Measurements from ENCODE around the gene CACNA1B. TPM values are rescaled to one million over a fixed set of nuclear protein-coding genes. Genes with fewer than 3 reads are reported as not detected.

CACNA1B gene
- polyA plus RNA-seq, 1 donor from 2014 or later: not detected

DNA sequence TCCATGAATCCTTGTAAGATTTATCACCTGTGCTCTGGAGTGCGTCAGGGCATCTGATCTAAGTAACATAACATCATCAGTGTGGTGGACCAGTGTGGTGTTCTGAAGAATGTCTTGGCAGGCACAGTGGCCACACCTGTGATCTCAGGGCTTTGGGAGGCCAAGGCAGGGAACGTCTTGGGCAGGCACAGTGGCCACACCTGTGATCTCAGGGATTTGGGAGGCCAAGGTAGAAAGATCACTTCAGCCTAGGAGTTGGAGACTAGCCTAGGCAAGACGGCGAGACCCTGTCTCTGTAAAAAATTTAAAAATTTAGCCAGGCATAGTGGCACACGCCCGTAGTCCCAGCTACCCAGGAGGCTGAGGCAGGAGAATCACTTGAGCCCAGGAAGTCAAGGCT lies 185.5 kb downstream of the CACNA1B start:
- peaks cover 0 to 3% (median 0%) of the 10 kb centered on the region in 3 donors for H3K4me1 Mint-ChIP-seq
- H3K27me3 Mint-ChIP-seq: peaks cover 13% of the 10 kb centered on the region
- no peaks in the 10 kb centered on the region for H3K36me3 Mint-ChIP-seq
- no peaks in the 10 kb centered on the region for H3K9me3 Mint-ChIP-seq
- no peak overlapping the region for H3K4me3 Mint-ChIP-seq
- no peak overlapping the region for H3K27ac Mint-ChIP-seq

DNA sequence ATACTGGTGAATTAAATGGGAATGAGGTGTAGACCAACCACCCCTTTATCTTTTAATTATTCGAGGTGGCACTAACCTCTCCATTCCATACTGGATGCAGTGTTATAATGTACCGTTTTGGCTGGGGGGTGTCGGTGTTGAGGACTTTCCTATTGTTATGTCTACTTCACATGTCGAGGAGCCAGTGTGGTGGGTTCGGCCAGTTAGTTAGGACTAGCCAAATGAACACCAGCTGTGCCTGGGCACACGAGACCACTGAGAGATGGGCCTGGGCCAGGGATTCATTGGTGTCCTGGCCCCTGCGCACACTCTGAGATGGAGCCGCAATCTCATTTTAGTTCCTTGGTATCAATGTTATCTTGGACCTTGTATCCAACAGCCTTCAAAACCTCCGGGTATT lies 186.2 kb downstream of the CACNA1B start:
- Mint-ChIP-seq H3K27me3 (peaks cover 13% of the 10 kb centered on the region), H3K4me3 (no peak overlapping the region), H3K36me3 (no peaks in the 10 kb centered on the region), H3K27ac (no peak overlapping the region), H3K4me1 (peaks cover 0 to 3% (median 0%) of the 10 kb centered on the region in 3 donors), H3K9me3 (no peaks in the 10 kb centered on the region)

DNA sequence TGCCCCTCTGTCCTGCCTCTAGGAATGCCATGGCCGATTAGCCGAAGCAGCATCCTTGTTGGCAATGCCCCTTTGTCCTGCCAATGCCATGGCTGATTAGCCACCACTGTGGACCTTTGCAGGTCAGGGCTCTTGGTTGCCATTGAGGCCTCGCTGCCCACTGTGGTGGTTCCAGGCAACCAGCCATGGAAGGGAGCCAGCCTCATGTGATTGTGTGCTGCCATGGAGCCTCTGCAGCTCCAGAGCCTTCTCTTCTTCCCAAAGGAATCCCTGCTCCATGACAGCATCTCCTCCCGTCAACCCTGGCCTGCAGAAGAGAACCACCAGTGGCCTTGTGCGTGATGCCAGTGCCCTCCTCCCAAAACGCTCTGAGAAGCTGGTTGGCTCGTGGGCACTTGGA lies 187.0 kb downstream of the CACNA1B start:
- Mint-ChIP-seq H3K27ac (no peak overlapping the region), H3K9me3 (no peaks in the 10 kb centered on the region), H3K4me3 (no peak overlapping the region), H3K36me3 (no peaks in the 10 kb centered on the region), H3K4me1 (peaks cover 0 to 3% (median 2%) of the 10 kb centered on the region in 3 donors), H3K27me3 (peaks cover 13% of the 10 kb centered on the region)

DNA sequence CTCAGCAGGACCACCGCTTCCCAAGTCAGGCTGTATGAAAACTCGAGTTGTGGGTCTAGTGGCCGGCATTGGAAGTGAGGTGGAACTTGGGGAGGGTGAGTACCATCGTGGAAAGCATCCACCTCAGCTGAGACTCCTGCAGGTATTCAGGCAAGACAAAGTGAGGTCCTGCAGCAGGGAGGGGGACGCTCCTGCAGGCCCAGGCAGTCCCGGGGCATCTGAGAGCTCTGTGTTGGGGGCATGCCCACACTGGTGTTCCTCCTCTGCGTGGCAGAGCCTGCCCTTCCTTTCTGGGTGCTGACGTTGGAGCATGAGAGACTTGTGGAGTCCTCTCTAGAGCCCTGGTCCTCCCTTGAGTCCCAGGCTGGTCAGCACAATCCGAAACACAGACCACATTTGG lies 187.7 kb downstream of the CACNA1B start:
- H3K4me1 Mint-ChIP-seq: peaks cover 0 to 3% (median 2%) of the 10 kb centered on the region in 3 donors
- peak overlapping the region in 1 of 4 donors; percentile 31 for H3K4me3 Mint-ChIP-seq
- peaks cover 13% of the 10 kb centered on the region for H3K27me3 Mint-ChIP-seq
- H3K36me3 Mint-ChIP-seq: no peaks in the 10 kb centered on the region
- no peaks in the 10 kb centered on the region for H3K9me3 Mint-ChIP-seq
- no peak overlapping the region for H3K27ac Mint-ChIP-seq

DNA sequence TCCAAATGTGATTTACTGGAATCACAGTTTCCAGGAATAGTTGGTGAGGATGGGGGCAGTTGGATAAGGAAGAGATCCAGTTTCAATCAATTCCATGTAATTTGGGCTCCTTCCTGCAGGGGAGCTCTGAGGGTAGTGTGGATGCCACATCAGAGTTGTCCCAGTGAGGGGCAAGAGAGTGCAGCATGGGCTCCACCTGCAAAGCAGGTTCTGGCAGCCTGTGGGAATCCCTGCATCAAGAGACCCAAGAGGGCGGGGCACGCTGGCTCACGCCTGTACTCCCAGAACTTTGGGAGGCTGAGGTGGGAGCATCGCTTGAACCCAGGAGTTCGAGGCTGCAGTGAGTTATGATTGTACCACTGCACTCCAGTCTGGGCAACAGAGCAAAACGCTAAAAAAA lies 188.5 kb downstream of the CACNA1B start:
- H3K9me3 Mint-ChIP-seq: no peaks in the 10 kb centered on the region
- no peaks in the 10 kb centered on the region for H3K36me3 Mint-ChIP-seq
- H3K27ac Mint-ChIP-seq: no peak overlapping the region
- peaks cover 13% of the 10 kb centered on the region for H3K27me3 Mint-ChIP-seq
- peaks cover 0 to 3% (median 2%) of the 10 kb centered on the region in 3 donors for H3K4me1 Mint-ChIP-seq
- no peak overlapping the region for H3K4me3 Mint-ChIP-seq

DNA sequence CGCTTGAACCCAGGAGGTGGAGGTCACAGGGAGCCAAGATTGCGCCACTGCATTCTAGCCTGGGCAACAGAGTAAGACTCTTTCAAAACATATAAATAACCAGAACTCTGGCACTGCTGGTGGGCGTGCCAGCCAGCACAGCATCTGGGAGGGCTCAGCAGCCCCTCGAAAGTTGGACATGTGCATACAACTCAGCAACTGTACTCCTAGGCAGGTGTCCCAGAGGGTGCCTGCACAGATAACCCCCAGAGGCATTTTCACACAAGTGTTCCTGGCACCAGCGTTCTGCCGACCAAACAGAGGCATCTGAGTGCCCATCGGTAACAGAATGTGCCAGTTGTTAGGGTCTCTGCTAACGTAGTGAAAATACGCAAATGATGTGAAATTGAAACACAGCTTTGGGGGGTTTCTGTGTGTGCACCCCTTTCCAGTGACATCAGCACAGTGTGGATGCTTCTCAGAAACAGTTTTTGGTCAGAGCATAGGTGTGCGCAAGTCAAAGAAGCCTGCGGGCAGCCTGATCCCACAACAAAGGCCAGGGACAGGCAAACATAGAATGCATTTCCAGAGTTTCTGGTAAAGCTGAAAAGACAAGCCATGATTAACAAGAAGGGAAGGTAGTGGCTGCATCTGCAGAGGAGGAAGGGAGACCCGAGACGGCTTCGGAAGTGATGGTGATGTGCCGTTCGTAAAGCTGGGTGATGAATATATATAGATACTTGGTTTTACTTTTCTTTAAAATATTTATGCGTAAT lies 190.2 kb downstream of the CACNA1B start:
- no peaks in the 10 kb centered on the region for H3K36me3 Mint-ChIP-seq
- no peaks in the 10 kb centered on the region for H3K9me3 Mint-ChIP-seq
- H3K27ac Mint-ChIP-seq: no peak overlapping the region
- H3K4me1 Mint-ChIP-seq: peaks cover 0 to 3% (median 2%) of the 10 kb centered on the region in 3 donors
- H3K4me3 Mint-ChIP-seq: no peak overlapping the region
- peaks cover 10% of the 10 kb centered on the region for H3K27me3 Mint-ChIP-seq

DNA sequence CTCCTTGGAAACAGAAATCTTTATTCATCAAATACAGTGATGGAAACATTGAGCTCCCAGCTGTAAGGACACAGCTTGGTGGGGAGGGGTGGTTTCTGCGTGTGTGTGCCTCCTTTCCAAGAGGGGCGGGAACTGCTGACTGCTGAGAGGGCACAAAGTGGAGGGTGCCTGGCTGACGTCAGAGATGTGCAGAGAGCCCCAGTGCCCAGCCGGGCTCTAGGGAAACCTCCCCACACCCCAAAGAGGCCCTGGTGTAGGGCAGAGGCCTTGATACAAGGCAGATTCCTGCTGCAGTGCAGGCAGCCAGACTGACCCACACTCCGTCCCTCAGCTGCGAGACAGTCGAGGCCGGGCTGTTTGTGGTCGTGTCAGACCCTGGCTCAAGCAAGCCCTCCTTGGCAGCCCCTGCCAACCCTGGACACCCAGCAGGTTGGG lies 191.0 kb downstream of the CACNA1B start:
- Mint-ChIP-seq H3K36me3 (no peaks in the 10 kb centered on the region), H3K27ac (no peak overlapping the region), H3K27me3 (peaks cover 10% of the 10 kb centered on the region), H3K4me3 (no peak overlapping the region), H3K4me1 (peaks cover 0 to 2% (median 0%) of the 10 kb centered on the region in 3 donors), H3K9me3 (no peaks in the 10 kb centered on the region)

DNA sequence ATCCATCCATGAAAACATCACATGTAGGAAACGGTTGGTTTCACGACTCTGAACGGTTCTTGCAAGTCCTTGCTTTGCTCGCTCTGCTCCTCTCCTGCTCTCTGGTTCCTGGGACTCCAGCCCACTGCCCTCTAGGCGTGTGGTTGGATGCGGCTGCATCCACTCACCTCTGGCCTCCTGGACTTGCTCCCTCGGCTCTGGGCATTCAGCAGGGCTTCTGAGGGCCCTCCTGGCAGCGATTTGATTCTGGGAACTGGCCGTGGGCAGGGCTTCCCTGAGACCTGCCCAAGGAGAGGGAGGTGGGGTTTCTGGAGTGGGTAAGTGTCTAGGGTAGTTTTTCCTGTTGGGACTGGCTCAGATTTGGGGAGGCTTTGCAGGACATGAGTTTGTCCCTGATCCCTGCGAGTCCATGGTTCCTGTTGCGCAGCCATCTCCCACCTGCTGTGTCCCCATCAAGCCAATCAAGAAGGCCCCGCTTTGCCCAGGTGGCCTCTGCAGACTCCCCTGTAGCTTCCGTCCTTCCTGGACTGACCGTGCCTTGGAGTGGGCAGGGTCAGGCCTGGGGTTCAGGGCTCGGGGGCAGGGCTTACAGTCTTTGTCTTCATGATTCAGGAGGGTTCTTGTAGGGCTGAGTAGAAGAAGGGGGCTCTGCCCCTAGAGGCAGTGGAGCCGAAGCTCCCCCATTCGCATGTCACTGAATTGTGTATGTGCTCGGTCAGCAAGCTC lies 192.3 kb downstream of the CACNA1B start:
- Mint-ChIP-seq H3K27ac (no peak overlapping the region), H3K27me3 (peaks cover 5% of the 10 kb centered on the region), H3K36me3 (no peaks in the 10 kb centered on the region), H3K4me3 (no peak overlapping the region), H3K9me3 (no peaks in the 10 kb centered on the region), H3K4me1 (peaks cover 0 to 2% (median 0%) of the 10 kb centered on the region in 3 donors)

DNA sequence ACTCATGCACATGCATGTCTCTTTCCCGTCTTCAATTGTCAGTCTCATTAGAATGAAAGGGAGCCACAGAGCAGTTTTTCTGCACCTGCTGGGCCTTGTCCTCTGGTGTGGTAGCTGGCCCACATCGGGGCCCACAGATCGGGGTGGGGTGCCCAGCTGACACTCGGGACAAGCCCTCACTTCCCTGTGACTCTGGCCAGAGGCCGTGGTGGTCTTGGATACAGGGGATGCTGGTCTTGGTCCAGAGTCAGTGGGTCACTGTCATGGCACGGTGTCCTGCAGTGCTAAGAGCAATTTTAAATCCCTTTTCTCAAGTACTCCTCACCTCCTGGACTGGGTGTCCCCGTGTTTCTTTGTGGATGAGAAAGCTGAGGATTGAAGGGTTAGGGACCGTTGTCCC lies 193.2 kb downstream of the CACNA1B start:
- H3K4me3 Mint-ChIP-seq: no peak overlapping the region
- H3K9me3 Mint-ChIP-seq: no peaks in the 10 kb centered on the region
- H3K27ac Mint-ChIP-seq: no peak overlapping the region
- peaks cover 0 to 2% (median 0%) of the 10 kb centered on the region in 3 donors for H3K4me1 Mint-ChIP-seq
- H3K27me3 Mint-ChIP-seq: peaks cover 2% of the 10 kb centered on the region
- H3K36me3 Mint-ChIP-seq: no peaks in the 10 kb centered on the region

DNA sequence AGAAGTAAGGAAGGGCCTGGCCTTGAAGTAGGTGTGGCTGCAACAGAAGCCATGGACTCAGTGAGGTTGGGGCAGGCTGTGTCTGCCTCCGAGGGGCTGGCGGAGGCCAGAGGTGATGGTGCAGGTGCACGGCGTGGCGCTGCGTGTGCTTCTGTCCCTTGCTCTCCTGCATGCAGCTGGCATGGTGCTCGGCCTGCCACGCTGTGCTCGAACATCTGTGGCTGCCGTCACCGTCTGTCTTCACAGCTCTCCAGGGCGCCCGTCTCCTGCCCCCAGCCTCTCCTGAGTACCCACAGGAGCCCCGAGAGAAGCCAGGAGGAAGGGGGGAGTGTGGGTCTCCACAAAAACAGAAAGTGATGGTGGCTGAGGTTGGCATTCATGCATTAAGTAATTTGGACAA lies 193.7 kb downstream of the CACNA1B start:
- H3K36me3 Mint-ChIP-seq: no peaks in the 10 kb centered on the region
- H3K4me1 Mint-ChIP-seq: peaks cover 0 to 2% (median 0%) of the 10 kb centered on the region in 3 donors
- peaks cover 2% of the 10 kb centered on the region for H3K27me3 Mint-ChIP-seq
- no peak overlapping the region for H3K4me3 Mint-ChIP-seq
- H3K9me3 Mint-ChIP-seq: no peaks in the 10 kb centered on the region
- no peak overlapping the region for H3K27ac Mint-ChIP-seq

DNA sequence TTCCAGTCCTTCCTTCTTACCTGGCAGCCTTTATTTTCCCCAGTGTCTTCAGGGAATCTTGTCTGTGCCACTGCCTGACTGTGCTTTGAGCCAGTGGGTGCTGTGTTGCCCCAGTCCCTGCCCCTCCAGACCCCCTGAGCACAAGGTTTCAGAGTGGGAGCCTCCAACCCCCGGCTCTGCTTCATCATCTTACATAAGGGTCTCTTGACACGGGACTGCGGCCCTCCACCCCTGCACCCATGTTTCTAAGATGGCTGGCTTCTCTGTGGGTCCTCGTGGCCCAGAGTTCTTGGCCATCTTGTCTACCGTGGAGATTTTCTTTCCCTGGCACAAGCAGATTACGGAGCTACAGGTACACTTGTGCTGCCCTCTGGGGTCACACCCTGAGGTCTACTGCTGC lies 194.1 kb downstream of the CACNA1B start:
- Mint-ChIP-seq H3K27ac (no peak overlapping the region), H3K36me3 (no peaks in the 10 kb centered on the region), H3K27me3 (peaks cover 2% of the 10 kb centered on the region), H3K9me3 (no peaks in the 10 kb centered on the region), H3K4me1 (peaks cover 0 to 2% (median 0%) of the 10 kb centered on the region in 3 donors), H3K4me3 (no peak overlapping the region)

DNA sequence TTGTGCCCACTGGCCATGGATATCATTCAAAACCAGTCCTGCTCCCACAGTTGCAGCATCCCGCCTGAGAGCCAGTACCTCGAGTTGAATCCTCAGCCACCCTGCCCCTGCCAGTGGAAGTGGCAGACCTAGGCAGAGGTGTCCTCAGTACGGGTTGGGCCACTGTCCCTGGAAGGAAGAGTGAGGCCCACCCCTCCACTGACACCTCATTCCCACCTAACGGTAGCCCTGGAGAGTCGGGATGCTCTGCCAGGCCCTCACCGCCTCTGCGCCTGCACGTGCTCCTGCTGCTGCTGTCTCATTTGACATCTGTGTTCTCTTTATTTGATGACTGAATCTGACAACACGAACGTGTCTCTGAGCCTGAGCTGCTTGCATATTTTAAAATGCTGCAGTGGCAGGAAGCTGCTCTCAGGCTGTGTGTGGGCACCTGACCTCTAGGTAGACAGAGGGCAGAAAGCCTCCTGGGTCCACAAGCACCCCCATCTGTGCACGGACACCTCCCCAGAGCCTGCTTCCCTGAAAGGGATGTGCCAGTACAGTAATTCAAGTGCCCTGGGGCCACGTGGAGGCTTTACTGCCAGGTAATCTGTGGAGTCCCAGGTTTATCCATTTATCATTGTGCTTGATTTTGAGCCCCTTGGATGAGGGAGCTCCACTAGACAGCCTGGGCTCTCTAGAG lies 194.7 kb downstream of the CACNA1B start:
- Mint-ChIP-seq H3K36me3 (no peaks in the 10 kb centered on the region), H3K9me3 (no peaks in the 10 kb centered on the region), H3K27ac (no peak overlapping the region), H3K4me3 (no peak overlapping the region), H3K4me1 (peaks cover 0 to 2% (median 0%) of the 10 kb centered on the region in 3 donors), H3K27me3 (peaks cover 2% of the 10 kb centered on the region)

DNA sequence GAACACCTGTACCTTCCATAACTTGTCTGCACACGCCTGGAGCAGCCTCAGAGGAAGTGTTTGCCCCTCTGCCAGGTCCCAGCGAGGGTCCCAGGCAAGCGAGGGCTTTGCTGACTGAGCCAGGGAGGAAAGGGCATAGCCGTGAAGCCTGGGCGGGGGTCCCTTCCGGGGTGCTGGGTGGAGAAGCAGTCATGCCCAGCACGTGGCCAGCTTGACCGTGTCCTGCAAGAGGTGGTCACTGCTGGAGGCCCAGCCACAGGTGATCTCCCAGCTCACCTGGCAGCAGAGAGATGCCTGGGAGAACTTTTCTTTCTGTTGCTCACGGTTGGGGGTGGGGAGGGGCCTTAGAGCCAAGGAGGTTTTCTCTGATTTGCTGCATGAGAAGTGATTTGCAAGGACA lies 195.3 kb downstream of the CACNA1B start:
- H3K9me3 Mint-ChIP-seq: no peaks in the 10 kb centered on the region
- peak overlapping the region in 1 of 4 donors; percentile 33 for H3K4me3 Mint-ChIP-seq
- peaks cover 2% of the 10 kb centered on the region for H3K27me3 Mint-ChIP-seq
- H3K36me3 Mint-ChIP-seq: no peaks in the 10 kb centered on the region
- H3K27ac Mint-ChIP-seq: no peak overlapping the region
- H3K4me1 Mint-ChIP-seq: peaks cover 0 to 2% (median 0%) of the 10 kb centered on the region in 3 donors

DNA sequence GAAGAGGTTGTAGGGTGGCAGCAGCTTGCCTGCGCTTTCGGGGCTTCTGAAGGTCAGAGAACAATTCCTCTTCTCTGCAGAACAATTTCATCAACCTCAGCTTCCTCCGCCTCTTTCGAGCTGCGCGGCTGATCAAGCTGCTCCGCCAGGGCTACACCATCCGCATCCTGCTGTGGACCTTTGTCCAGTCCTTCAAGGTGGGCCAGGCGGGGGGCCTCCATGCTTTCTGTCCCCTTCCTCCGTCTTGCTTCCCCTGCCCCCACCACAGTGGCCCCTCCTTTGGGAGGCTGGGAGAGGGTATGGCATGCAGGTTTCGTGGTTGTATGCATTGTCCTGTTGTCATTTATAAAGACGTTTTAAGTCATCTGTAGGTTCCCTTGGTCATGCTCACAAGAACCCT lies 195.8 kb downstream of the CACNA1B start:
- no peaks in the 10 kb centered on the region for H3K9me3 Mint-ChIP-seq
- no peak overlapping the region for H3K4me3 Mint-ChIP-seq
- H3K27me3 Mint-ChIP-seq: peaks cover 2% of the 10 kb centered on the region
- H3K4me1 Mint-ChIP-seq: peaks cover 0 to 2% (median 0%) of the 10 kb centered on the region in 3 donors
- H3K36me3 Mint-ChIP-seq: no peaks in the 10 kb centered on the region
- H3K27ac Mint-ChIP-seq: no peak overlapping the region

DNA sequence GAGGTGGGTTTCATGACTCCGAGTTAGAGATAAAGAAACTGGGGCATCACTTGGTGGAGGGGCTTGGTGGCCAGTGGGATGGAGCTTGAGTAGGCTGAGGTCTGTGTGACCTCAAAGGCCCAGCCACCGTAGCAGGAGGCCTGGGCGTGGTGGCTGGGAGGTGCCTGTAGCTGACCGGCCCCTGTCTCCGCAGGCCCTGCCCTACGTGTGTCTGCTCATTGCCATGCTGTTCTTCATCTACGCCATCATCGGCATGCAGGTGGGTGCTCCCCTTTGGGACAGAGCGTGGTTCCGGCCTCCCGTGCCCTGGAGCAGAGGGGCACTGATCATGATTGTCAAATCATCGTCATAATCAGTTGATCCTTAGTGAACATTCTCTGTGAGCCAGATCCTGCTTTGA lies 196.2 kb downstream of the CACNA1B start:
- peaks cover 2% of the 10 kb centered on the region for H3K27me3 Mint-ChIP-seq

More for the DNA sequence above, 196.2 kb downstream of the CACNA1B start:
- Mint-ChIP-seq H3K4me1 (peaks cover 0 to 2% (median 0%) of the 10 kb centered on the region in 3 donors), H3K36me3 (no peaks in the 10 kb centered on the region), H3K4me3 (no peak overlapping the region), H3K9me3 (no peaks in the 10 kb centered on the region), H3K27ac (peak overlapping the region in 1 of 3 donors; percentile 76)
